IMR-90 (cell line): Measurements from ENCODE around the gene SNX5. TPM values are rescaled to one million over a fixed set of nuclear protein-coding genes. Genes with fewer than 3 reads are reported as not detected.
A peak's percentile ranks its signal among the peaks of the same experiment; 100 is the strongest.

ENCODE experiments used
- ATAC-seq: fragments of 200-7000 bp; cut with Tn5 transposase; 2 replicates; pipeline ENCODE4 v1.9.1; 2020; ENCODE audit warnings: low read depth, mild to moderate bottlenecking, moderate library complexity
- BruUV-seq: library from RNA; stranded (reverse); fragments of 400-500 nt; replicated peaks from 2 replicates; lab custom pipeline; 2021; lab: Mats Ljungman, UMichigan
- CTCF ChIA-PET: fragments of 300-600 bp; formaldehyde crosslinking; extraction: SDS; loops from one replicate; lab custom pipeline; 2021; ENCODE audit warnings: antibody characterized with exemption; lab: Yijun Ruan, JAX
- POLR2A ChIA-PET: fragments of 300-600 bp; sonication (Branson Sonifier 250); formaldehyde crosslinking; loops from one replicate; lab custom pipeline; 2022; ENCODE audit warnings: antibody characterized with exemption; ENCODE audit not compliant: unreplicated experiment; lab: Charles Lee
- DNase-seq: peaks from one replicate; pipeline ENCODE4 v3.0.0; 2013
- H2AFZ ChIP-seq: replicated peaks from 2 replicates; pipeline ENCODE3; 2013; ENCODE audit warnings: low read length, mild to moderate bottlenecking; ENCODE audit not compliant: poor library complexity
- H2AK5ac ChIP-seq: 2 replicates; pipeline ENCODE4 v1.6.1; 2013; ENCODE audit warnings: low read depth, low read length, inconsistent platforms
- H2AK9ac ChIP-seq: replicated peaks from 2 replicates; pipeline ENCODE3; 2013; ENCODE audit warnings: mild to moderate bottlenecking, low read depth, low read length, moderate library complexity; ENCODE audit not compliant: poor library complexity
- H2BK120ac ChIP-seq: 2 replicates; pipeline ENCODE4 v1.6.1; 2013; ENCODE audit warnings: low read depth, low read length, inconsistent platforms
- H2BK15ac ChIP-seq: 3 replicates; pipeline ENCODE4 v1.6.1; 2013; ENCODE audit warnings: low read depth, low read length, inconsistent platforms
- H2BK20ac ChIP-seq: 2 replicates; pipeline ENCODE4 v1.6.1; 2013; ENCODE audit warnings: low read depth, mild to moderate bottlenecking, inconsistent platforms, low read length, moderate library complexity
- H2BK5ac ChIP-seq: 2 replicates; pipeline ENCODE4 v1.6.1; 2013; ENCODE audit warnings: mild to moderate bottlenecking, low read depth, low read length, inconsistent platforms; ENCODE audit not compliant: poor library complexity, severe bottlenecking
- H3K14ac ChIP-seq: replicated peaks from 2 replicates; pipeline ENCODE4 v1.6.1; 2013; ENCODE audit warnings: low read depth, low read length, inconsistent platforms
- H3K18ac ChIP-seq: 2 replicates; pipeline ENCODE4 v1.6.1; 2013; ENCODE audit warnings: low read depth, low read length, control low read depth
- H3K23ac ChIP-seq: 2 replicates; pipeline ENCODE4 v1.6.1; 2013; ENCODE audit warnings: low read depth, low read length, inconsistent platforms
- H3K27ac ChIP-seq: 2 replicates; pipeline ENCODE4 v1.5.1; 2013; ENCODE audit warnings: mild to moderate bottlenecking, control low read depth, low read length; ENCODE audit not compliant: insufficient read depth
- H3K27me3 ChIP-seq: 2 replicates; pipeline ENCODE4 v1.6.1; 2013; ENCODE audit warnings: low read length; ENCODE audit not compliant: control insufficient read depth, insufficient read depth
- H3K36me3 ChIP-seq: 2 replicates; pipeline ENCODE4 v1.6.1; 2013; ENCODE audit warnings: low read length, mixed read lengths; ENCODE audit not compliant: control insufficient read depth, insufficient read depth
- H3K4ac ChIP-seq: 2 replicates; pipeline ENCODE4 v1.6.1; 2013; ENCODE audit warnings: low read depth, low read length, inconsistent platforms
- H3K4me1 ChIP-seq: 2 replicates; pipeline ENCODE4 v1.6.1; 2013; ENCODE audit warnings: low read length, mixed read lengths; ENCODE audit not compliant: control insufficient read depth, insufficient read depth
- H3K4me2 ChIP-seq: 2 replicates; pipeline ENCODE4 v1.6.1; 2013; ENCODE audit warnings: low read depth, mild to moderate bottlenecking, control low read depth, low read length, moderate library complexity
- H3K4me3 ChIP-seq: 2 replicates; pipeline ENCODE4 v1.5.1; 2013; ENCODE audit warnings: low read depth, mild to moderate bottlenecking, control low read depth, low read length, moderate library complexity; ENCODE audit not compliant: insufficient read depth
- H3K56ac ChIP-seq: 2 replicates; pipeline ENCODE4 v1.6.1; 2013; ENCODE audit warnings: low read length, inconsistent platforms; ENCODE audit not compliant: insufficient read depth; ENCODE audit errors: extremely low read depth
- H3K79me1 ChIP-seq, 2 experiments: 2 replicates each; pipeline ENCODE4 v1.6.1; 2013; ENCODE audit warnings: low read length in 2 of 2, inconsistent platforms in 1 of 2, low read depth in 1 of 2
- H3K9ac ChIP-seq: 2 replicates; pipeline ENCODE4 v1.6.1; 2013; ENCODE audit warnings: low read depth, low read length, control low read depth
- H3K9me1 ChIP-seq: 2 replicates; pipeline ENCODE4 v1.6.1; 2013; ENCODE audit warnings: low read length, inconsistent platforms; ENCODE audit not compliant: insufficient read depth
- H3K9me3 ChIP-seq: 2 replicates; pipeline ENCODE4 v1.6.1; 2013; ENCODE audit warnings: low read length; ENCODE audit not compliant: control insufficient read depth, insufficient read depth
- H4K20me1 ChIP-seq: 2 replicates; pipeline ENCODE4 v1.6.1; 2013; ENCODE audit warnings: low read length, inconsistent platforms; ENCODE audit not compliant: insufficient read depth
- H4K5ac ChIP-seq: 2 replicates; pipeline ENCODE4 v1.6.1; 2013; ENCODE audit warnings: mild to moderate bottlenecking, low read depth, low read length, control low read depth
- H4K8ac ChIP-seq, 2 experiments: 2 replicates each; pipeline ENCODE4 v1.6.1; 2013; ENCODE audit warnings: low read depth in 2 of 2, low read length in 2 of 2, control low read depth in 1 of 2, inconsistent platforms in 1 of 2
- H4K91ac ChIP-seq: 2 replicates; pipeline ENCODE4 v1.6.1; 2013; ENCODE audit warnings: low read depth, low read length, inconsistent platforms; ENCODE audit not compliant: insufficient read depth
- CEBPB ChIP-seq: IDR thresholded peaks from 2 replicates; pipeline ENCODE4 v1.6.1; 2012; ENCODE audit warnings: low read depth, low read length, improper control_type of control experiment
- CHD1 ChIP-seq: IDR thresholded peaks from 2 replicates; pipeline ENCODE4 v1.6.1; 2012; ENCODE audit warnings: low read depth, low read length, improper control_type of control experiment
- FOS ChIP-seq: fragments of 150-350 bp; IDR thresholded peaks from 2 replicates; pipeline ENCODE4 v1.6.1; 2016; ENCODE audit warnings: low read depth, low read length
- MAFK ChIP-seq: IDR thresholded peaks from 2 replicates; pipeline ENCODE4 v1.6.1; 2012; ENCODE audit warnings: low read depth, low read length, improper control_type of control experiment
- MAZ ChIP-seq: IDR thresholded peaks from 2 replicates; pipeline ENCODE4 v1.6.1; 2012; ENCODE audit warnings: low read depth, mild to moderate bottlenecking, low read length, improper control_type of control experiment, moderate library complexity, borderline replicate concordance
- MXI1 ChIP-seq: IDR thresholded peaks from 2 replicates; pipeline ENCODE4 v1.6.1; 2012; ENCODE audit warnings: low read depth, mild to moderate bottlenecking, low read length, moderate library complexity, borderline replicate concordance
- RCOR1 ChIP-seq: IDR thresholded peaks from 2 replicates; pipeline ENCODE4 v1.6.1; 2012; ENCODE audit warnings: mild to moderate bottlenecking, low read length, improper control_type of control experiment; ENCODE audit not compliant: insufficient replicate concordance
- WGBS, 2 experiments: methylation state at CpG; one replicate each; pipeline versions ENCODE4 v1.1.5 to v1.1.7; 2013; ENCODE audit warnings: missing lambda C conversion rate in 2 of 2; ENCODE audit not compliant: insufficient read length in 1 of 2; ENCODE audit errors: extremely low coverage in 2 of 2; 5-methylcytosine and 5-hydroxymethylcytosine counted together
- dilution Hi-C: fragments of 300-500 bp; cut with HindIII; formaldehyde crosslinking; loops from one replicate; pipeline ENCODE4 v1.14.3; 2018; ENCODE audit warnings: low sequenced_read_pairs; ENCODE audit not compliant: unreplicated experiment
- in situ Hi-C: fragments of 300-500 bp; cut with MboI; formaldehyde crosslinking; loops from 3 replicates; pipeline ENCODE4 v1.14.3; 2019; ENCODE audit warnings: low sequenced_read_pairs, inconsistent platforms, mixed read lengths
- intact Hi-C: fragments of 100-400 bp; cut with micrococcal nuclease; formaldehyde crosslinking; loops from 2 replicates; pipeline ENCODE4 v1.10.0; 2022
- polyA plus RNA-seq, 3 experiments: library from polyadenylated mRNA; depleted of rRNA; stranded (reverse); fragments of >200 nt; gene quantifications; 2 replicates each; pipeline ENCODE4 v1.2.3, GENCODE V29; 2012; ENCODE audit warnings: low replicate concordance in 1 of 3
- total RNA-seq: library from RNA; depleted of rRNA; stranded (reverse); fragments of >200 nt; gene quantifications from 2 replicates; pipeline ENCODE4 v1.2.3, GENCODE V29; 2012

The SNX5 gene
- total and polyA plus RNA-seq, 2 of the 4 experiments (the other 2 are of a cell fraction), result 65.4 to 92.8 TPM

GRCh38 chr20:17934141-17934862 lies 34.3 kb downstream of the SNX5 start:
- no peak overlapping the region for H3K4me2 ChIP-seq
- intact Hi-C loops, result loop anchor here (10.0 kb wide), 1 partner anchor 400 kb away; the partner anchor contains the start of gene BFSP1
- no peak overlapping the region for H3K56ac ChIP-seq
- ATAC-seq (no peak), DNase-seq (no peak)
- H2BK20ac ChIP-seq, result no peak overlapping the region
- no peaks in the 10 kb centered on the region for H3K27me3 ChIP-seq
- peaks cover 3% of the 10 kb centered on the region; the same call in 1 of the 2 replicates for H3K9me3 ChIP-seq
- peaks cover 27% of the 10 kb centered on the region for H4K20me1 ChIP-seq
- no peak overlapping the region; the same call in 1 of the 2 replicates for H2AK5ac ChIP-seq
- H3K9me1 ChIP-seq, result peaks cover 25% of the 10 kb centered on the region
- H3K27ac ChIP-seq, result no peak overlapping the region
- no peak overlapping the region for H2BK15ac ChIP-seq
- H3K18ac ChIP-seq, result no peak overlapping the region
- peak overlapping the region; percentile 75 for H2AK9ac ChIP-seq
- TF ChIP-seq CEBPB (no peak), MXI1 (no peak), CHD1 (no peak), MAZ (no peak), RCOR1 (no peak), FOS (no peak), MAFK (no peak)
- H3K14ac ChIP-seq, result no peak overlapping the region
- in situ Hi-C loops, result no loop called here
- 30% methylated on average over 2 of the region's 16 CpGs; no CpG with 5 or more reads in 1 of the 2 experiments for WGBS, 2 experiments
- H3K36me3 ChIP-seq, result no peaks in the 10 kb centered on the region; the same call in 1 of the 2 replicates
- H3K4me1 ChIP-seq, result peaks cover 23% of the 10 kb centered on the region
- dilution Hi-C loops, result no loop called here
- H3K4me3 ChIP-seq, result no peak overlapping the region
- ChIA-PET CTCF (interaction anchor here (0.6 kb wide), 1 partner anchor 280 kb away, joined by 3 read pairs; no protein-coding TSS in a partner anchor), POLR2A (interaction anchor here (1.0 kb wide), 1 partner anchor 16 kb away, joined by 3 read pairs; no protein-coding TSS in a partner anchor)
- H3K23ac ChIP-seq, result no peak overlapping the region
- H3K4ac ChIP-seq, result no peak overlapping the region
- no peak overlapping the region for H2BK5ac ChIP-seq
- H4K5ac ChIP-seq, result no peak overlapping the region
- no peak overlapping the region for H4K91ac ChIP-seq
- peaks cover 0 to 16% of the 10 kb centered on the region in 2 experiments; a peak in 1 of 4 replicates for H3K79me1 ChIP-seq
- BruUV-seq, result no TSS peak
- no peak overlapping the region for H3K9ac ChIP-seq
- no peak overlapping the region for H2AFZ ChIP-seq
- no peak overlapping the region for H4K8ac ChIP-seq
- H2BK120ac ChIP-seq, result no peak overlapping the region
